Measurements from ENCODE around the gene LOXL1. TPM values are rescaled to one million over a fixed set of nuclear protein-coding genes. Genes with fewer than 3 reads are reported as not detected.

LOXL1 gene
- total RNA-seq, 1 donor from 2014 or later = 25.1 TPM

DNA sequence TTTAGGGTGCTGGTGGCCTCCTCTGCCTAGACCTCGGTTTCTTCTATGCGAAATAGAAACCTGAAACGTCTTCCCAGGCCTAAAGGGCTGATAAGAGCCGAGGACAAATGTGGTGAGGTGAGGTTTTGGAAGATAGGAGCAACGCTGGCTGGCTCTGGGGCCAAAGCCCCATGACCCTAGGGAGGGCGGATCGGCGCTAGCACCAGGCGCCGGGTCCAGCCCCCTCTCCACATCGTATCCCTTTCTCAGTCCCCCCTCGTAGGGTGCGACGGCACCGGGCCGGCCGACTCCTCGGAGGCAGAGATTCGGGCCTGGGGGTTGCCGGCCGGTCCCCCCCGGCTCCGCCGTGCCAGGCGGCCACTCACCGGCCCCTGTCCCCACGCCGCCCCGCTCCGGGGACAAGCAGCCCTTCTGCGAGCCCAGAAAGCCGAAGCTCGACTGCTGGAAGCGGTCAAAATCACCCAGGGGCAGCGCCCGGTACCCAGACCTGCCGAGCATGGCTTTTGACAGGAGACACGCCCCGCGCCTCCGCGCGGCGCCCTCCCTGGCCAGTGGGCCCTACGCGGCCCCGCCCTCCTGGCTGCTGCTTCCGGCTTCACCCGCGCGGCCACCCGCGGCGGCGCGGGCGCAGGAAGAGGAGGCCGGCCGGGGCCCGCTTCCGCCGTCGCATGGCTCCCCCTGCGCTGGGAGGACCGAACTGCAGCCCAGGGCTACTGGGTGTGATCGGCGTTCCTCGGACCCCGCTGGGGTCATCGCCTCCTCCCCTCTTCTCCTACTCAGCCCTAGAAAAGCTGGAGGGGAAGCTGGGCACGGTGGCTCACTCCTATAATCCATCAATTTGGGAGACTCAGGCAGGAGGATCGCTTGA, 65.7 kb downstream of the LOXL1 start, which contains the start of gene STOML1:
Gene STOML1 (minus strand): TSS at position 570 of the 868 bp plus-strand sequence. CDS start 72 bp downstream, at position 498.
- TF ChIP-seq, protein P1, sequence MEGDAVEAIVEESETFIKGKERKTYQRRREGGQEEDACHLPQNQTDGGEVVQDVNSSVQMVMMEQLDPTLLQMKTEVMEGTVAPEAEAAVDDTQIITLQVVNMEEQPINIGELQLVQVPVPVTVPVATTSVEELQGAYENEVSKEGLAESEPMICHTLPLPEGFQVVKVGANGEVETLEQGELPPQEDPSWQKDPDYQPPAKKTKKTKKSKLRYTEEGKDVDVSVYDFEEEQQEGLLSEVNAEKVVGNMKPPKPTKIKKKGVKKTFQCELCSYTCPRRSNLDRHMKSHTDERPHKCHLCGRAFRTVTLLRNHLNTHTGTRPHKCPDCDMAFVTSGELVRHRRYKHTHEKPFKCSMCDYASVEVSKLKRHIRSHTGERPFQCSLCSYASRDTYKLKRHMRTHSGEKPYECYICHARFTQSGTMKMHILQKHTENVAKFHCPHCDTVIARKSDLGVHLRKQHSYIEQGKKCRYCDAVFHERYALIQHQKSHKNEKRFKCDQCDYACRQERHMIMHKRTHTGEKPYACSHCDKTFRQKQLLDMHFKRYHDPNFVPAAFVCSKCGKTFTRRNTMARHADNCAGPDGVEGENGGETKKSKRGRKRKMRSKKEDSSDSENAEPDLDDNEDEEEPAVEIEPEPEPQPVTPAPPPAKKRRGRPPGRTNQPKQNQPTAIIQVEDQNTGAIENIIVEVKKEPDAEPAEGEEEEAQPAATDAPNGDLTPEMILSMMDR (conservative IDR thresholded peaks at IDR 0.05) = peak; percentile 93
- Mint-ChIP-seq H3K4me1 (ENCODE audit: unreplicated experiment) (peaks cover 21% of the 10 kb centered on the region), H3K9me3 (no peaks in the 10 kb centered on the region), H3K27me3 (no peaks in the 10 kb centered on the region), H3K27ac (peak within 1 kb of the TSS; percentile 63), H3K36me3 (no peaks in the 10 kb centered on the region), H3K4me3 (peak within 1 kb of the TSS; percentile 83)
- DNase-seq (ENCODE audit: extremely low spot score, unreplicated experiment) = peak; percentile 98

DNA sequence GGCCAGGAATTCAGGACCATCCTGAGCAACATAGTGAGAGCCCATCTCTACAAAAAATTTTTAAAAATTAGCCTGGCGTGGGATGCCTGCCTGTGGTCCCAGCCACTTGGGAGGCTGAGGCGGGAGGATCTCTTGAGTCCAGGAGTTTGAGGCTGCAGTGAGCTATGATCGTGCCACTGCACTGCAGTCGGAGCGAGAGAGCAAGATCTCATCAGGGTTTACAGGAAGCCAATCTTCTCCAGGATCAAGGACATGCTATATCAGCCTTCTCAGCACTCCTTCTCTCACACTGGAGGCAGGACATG, 66.3 kb downstream of the LOXL1 start:
- DNase-seq (ENCODE audit: extremely low spot score, unreplicated experiment) = no peak
- Mint-ChIP-seq H3K4me3 (peak overlapping the region; percentile 77), H3K27ac (no peak overlapping the region), H3K27me3 (no peaks in the 10 kb centered on the region), H3K9me3 (no peaks in the 10 kb centered on the region), H3K4me1 (ENCODE audit: unreplicated experiment) (peaks cover 21% of the 10 kb centered on the region), H3K36me3 (peaks cover 3% of the 10 kb centered on the region)
- TF ChIP-seq, protein P1 (conservative IDR thresholded peaks at IDR 0.05) = no peak

DNA sequence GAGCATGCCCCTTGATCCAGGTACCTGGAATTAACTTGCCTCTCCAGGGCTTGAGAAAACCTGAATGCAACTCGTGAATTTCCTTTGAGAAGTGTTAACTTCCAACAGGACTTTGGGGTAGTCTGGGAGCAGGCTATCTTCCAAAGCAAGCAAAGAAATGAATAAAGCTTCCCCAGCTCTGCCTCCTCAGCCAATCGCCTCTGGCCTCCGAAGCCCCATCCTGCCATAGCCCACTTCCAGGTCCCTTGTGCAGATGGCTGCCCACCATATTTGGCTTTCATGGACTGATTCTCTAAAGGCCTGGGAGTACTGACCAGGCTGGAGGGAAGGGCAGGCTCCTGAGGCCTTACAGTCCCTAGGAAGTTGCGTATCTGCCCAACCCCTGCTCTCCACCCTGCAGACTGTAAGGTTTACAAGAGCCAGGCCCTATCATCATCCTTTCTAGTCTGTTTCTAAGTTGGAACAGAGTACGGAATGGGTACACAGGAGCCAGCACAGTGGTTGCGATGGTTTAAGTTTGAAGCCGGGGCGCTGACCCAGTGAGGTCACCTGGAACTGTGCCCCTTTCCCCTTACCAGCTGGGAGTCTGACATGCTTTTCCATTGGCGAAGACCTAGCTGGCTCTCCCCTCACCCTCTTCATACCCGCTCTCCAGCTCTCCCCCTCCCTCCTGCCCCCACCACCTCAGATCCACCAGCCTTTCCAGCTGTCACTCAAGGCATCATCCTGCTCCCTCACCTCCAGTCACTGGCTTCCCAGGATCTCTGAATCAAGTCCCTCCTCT, 67.1 kb downstream of the LOXL1 start:
- Mint-ChIP-seq H3K9me3 (no peaks in the 10 kb centered on the region), H3K4me1 (ENCODE audit: unreplicated experiment) (peaks cover 21% of the 10 kb centered on the region), H3K36me3 (peaks cover 4% of the 10 kb centered on the region), H3K27ac (peak overlapping the region; percentile 87), H3K27me3 (no peaks in the 10 kb centered on the region), H3K4me3 (peak overlapping the region; percentile 95)
- DNase-seq (ENCODE audit: extremely low spot score, unreplicated experiment) = no peak
- TF ChIP-seq, protein P1 (conservative IDR thresholded peaks at IDR 0.05) = no peak

DNA sequence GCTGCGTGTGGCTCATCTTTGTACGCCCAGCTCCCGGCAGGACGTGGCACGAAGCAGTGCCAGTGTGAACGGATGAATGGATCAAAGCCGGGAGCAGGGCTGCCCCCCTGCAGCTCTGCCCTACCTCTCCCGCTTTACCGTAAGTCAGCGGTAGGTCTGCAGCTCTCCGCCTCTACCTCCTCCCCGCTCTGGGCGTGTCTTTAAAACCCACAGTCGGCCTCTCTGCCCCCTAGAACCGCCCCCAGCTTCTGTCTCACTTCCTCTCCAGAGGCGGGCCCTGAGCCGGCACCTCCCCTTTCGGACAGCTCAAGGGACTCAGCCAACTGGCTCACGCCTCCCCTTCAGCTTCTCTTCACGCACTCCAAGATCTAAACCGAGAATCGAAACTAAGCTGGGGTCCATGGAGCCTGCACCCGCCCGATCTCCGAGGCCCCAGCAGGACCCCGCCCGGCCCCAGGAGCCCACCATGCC, 68.2 kb downstream of the LOXL1 start, which contains the start of gene PML:
Gene PML (plus strand): TSS at position 304 of the 471 bp plus-strand sequence. CDS start 97 bp downstream, at position 401.
- Mint-ChIP-seq H3K9me3 (no peaks in the 10 kb centered on the region), H3K27ac (peak within 1 kb of the TSS; percentile 87), H3K36me3 (peaks cover 4% of the 10 kb centered on the region), H3K4me3 (peak within 1 kb of the TSS; percentile 95), H3K4me1 (ENCODE audit: unreplicated experiment) (peaks cover 21% of the 10 kb centered on the region), H3K27me3 (no peaks in the 10 kb centered on the region)
- DNase-seq (ENCODE audit: extremely low spot score, unreplicated experiment) = peak; percentile 91
- TF ChIP-seq, protein P1 (conservative IDR thresholded peaks at IDR 0.05) = no peak

DNA sequence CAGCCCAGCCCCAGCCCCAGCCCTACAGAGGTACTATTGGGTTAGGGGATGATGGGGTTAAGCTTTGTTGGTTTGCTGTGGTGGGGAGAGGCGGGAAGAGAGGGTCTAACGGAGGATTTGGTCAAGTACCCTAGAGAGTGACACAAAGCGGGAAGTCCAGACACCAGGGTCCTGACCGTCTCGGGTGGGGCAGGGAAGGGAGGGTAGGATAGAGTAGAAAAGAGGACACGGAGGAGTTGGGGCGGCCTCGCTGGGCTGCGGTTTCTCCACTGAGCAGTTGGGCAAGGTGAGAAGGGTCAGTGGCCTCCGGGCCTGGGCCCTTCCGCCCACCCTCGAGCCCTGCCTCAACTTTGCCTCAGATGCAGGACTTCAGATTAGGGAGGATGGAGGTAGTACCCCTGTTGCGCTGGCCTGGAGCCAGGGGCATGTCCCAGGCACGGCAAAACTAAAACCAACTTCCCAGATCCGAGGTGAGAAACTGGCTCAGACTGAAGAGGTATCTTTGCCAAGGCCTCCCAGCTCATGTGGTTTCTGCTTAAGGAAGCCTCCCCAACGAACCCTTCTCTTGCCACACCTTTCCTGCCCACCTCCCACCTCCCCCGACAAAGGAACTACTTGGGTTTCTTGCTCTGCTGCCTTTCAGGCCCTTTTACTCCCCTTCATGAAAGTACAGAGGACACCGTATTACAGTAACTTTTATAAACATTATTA, 68.8 kb downstream of the LOXL1 start:
- no peak for DNase-seq (ENCODE audit: extremely low spot score, unreplicated experiment)
- peaks cover 4% of the 10 kb centered on the region for H3K36me3 Mint-ChIP-seq
- peaks cover 21% of the 10 kb centered on the region for H3K4me1 Mint-ChIP-seq (ENCODE audit: unreplicated experiment)
- peak overlapping the region; percentile 87 for H3K27ac Mint-ChIP-seq
- no peaks in the 10 kb centered on the region for H3K27me3 Mint-ChIP-seq
- TF ChIP-seq, protein P1 (conservative IDR thresholded peaks at IDR 0.05) = no peak
- H3K4me3 Mint-ChIP-seq = peak overlapping the region; percentile 95
- no peaks in the 10 kb centered on the region for H3K9me3 Mint-ChIP-seq
